HCT116 (cell line): ENCODE data around the gene ZNF320. TPM values are rescaled to one million over a fixed set of nuclear protein-coding genes. Genes with fewer than 3 reads are reported as not detected.

ENCODE experiments used
- ATAC-seq: fragments of 200-7000 bp; cut with Tn5 transposase; 2 replicates; pipeline ENCODE4 v1.9.1; 2020; ENCODE audit warnings: mild to moderate bottlenecking, moderate library complexity
- Bru-seq: library from RNA; stranded (reverse); fragments of 400-500 nt; gene quantifications from one replicate; lab custom pipeline; 2021; lab: Mats Ljungman, UMichigan
- BruChase-seq, 2 experiments: library from RNA; stranded (reverse); fragments of 400-500 nt; gene quantifications; one replicate each; lab custom pipeline; 2021; lab: Mats Ljungman, UMichigan
- BruUV-seq: library from RNA; stranded (reverse); fragments of 400-500 nt; replicated peaks from 2 replicates; lab custom pipeline; 2021; lab: Mats Ljungman, UMichigan
- CTCF ChIA-PET: fragments of 300-600 bp; sonication (Branson Sonifier 250); formaldehyde crosslinking; loops from one replicate; lab custom pipeline; 2021; ENCODE audit warnings: antibody characterized with exemption; lab: Charles Lee
- POLR2A ChIA-PET: fragments of 300-600, 350-600 bp; sonication (Branson Sonifier 250); formaldehyde crosslinking; loops from one replicate; lab custom pipeline; 2021; ENCODE audit warnings: antibody characterized with exemption; lab: Charles Lee
- RAD21 ChIA-PET, 2 experiments: fragments of 300-600 bp; sonication (Branson Sonifier 250); formaldehyde crosslinking; loops; one replicate each; lab custom pipeline; 2023; ENCODE audit warnings: low total read pairs in 2 of 2; ENCODE audit not compliant: uncharacterized antibody in 2 of 2, unreplicated experiment in 2 of 2, low non-redundant PET in 1 of 2; lab: Charles Lee
- DNase-seq: peaks from one replicate; pipeline ENCODE4 v3.0.0-alpha.2; 2010; ENCODE audit warnings: low read depth, low spot score
- H2AFZ ChIP-seq: fragments of 200-600 bp; shearing (Covaris generic), sonication (generic); 2 replicates; pipeline ENCODE4 v1.6.1; 2017; ENCODE audit warnings: low read depth, mixed run types, mixed read lengths, antibody characterized with exemption, low read length; ENCODE audit not compliant: poor library complexity, severe bottlenecking
- H3K27ac ChIP-seq: 2 replicates; pipeline ENCODE4 v1.5.1; 2012; ENCODE audit warnings: low read depth, low read length
- H3K27me3 ChIP-seq: fragments of 200-600 bp; sonication (generic); 2 replicates; pipeline ENCODE4 v1.6.1; 2016; ENCODE audit warnings: mixed run types, low read length, mixed read lengths; ENCODE audit not compliant: insufficient read depth
- H3K36me3 ChIP-seq, 2 experiments: fragments of 200-500 bp in 1 of 2; fragments of 200-600 bp in 1 of 2; sonication (Bioruptor generic) in 1 of 2; sonication (generic) in 1 of 2; 2 replicates each; pipeline versions ENCODE4 v1.5.1 to v1.6.1; 2014 to 2016; ENCODE audit warnings: low read length in 2 of 2, inconsistent platforms in 1 of 2, mixed read lengths in 1 of 2, mixed run types in 1 of 2; ENCODE audit not compliant: insufficient read depth in 2 of 2, control insufficient read depth in 1 of 2
- H3K4me1 ChIP-seq, 2 experiments: fragments of 200-600 bp in 1 of 2; sonication (generic) in 1 of 2; 2 replicates each; pipeline versions ENCODE4 v1.5.1 to v1.6.1; 2012 to 2017; ENCODE audit warnings: low read length in 2 of 2, inconsistent platforms in 1 of 2, mild to moderate bottlenecking in 1 of 2, mixed read lengths in 1 of 2, mixed run types in 1 of 2, moderate library complexity in 1 of 2; ENCODE audit not compliant: insufficient read depth in 2 of 2, control insufficient read depth in 1 of 2
- H3K4me2 ChIP-seq: fragments of 200-600 bp; sonication (generic); 2 replicates; pipeline ENCODE4 v1.6.1; 2017; ENCODE audit warnings: mixed run types, low read length, mixed read lengths
- H3K4me3 ChIP-seq, 2 experiments: fragments of 200-600 bp in 1 of 2; sonication (generic) in 1 of 2; replicated peaks in 1 of 2; 2 replicates each; pipeline ENCODE4 v1.5.1; 2011 to 2016; ENCODE audit warnings: low read length in 2 of 2, control low read depth in 1 of 2, low read depth in 1 of 2, mild to moderate bottlenecking in 1 of 2, mixed read lengths in 1 of 2, mixed run types in 1 of 2
- H3K79me2 ChIP-seq: fragments of 200-600 bp; sonication (generic); 2 replicates; pipeline ENCODE4 v1.6.1; 2017; ENCODE audit warnings: mild to moderate bottlenecking, mixed run types, low read length, moderate library complexity, mixed read lengths; ENCODE audit not compliant: insufficient read depth
- H3K9ac ChIP-seq: fragments of 200-600 bp; sonication (generic); 2 replicates; pipeline ENCODE4 v1.6.1; 2016; ENCODE audit warnings: low read length, mixed read lengths
- H3K9me2 ChIP-seq: fragments of 200-600 bp; sonication (generic), shearing (Covaris generic); 2 replicates; pipeline ENCODE4 v1.6.1; 2017; ENCODE audit warnings: mixed run types, mild to moderate bottlenecking, moderate library complexity; ENCODE audit not compliant: insufficient read depth
- H3K9me3 ChIP-seq, 2 experiments: fragments of 200-500 bp in 1 of 2; fragments of 200-600 bp in 1 of 2; sonication (Bioruptor generic) in 1 of 2; sonication (generic) in 1 of 2; 2 replicates each; pipeline ENCODE4 v1.6.1; 2014 to 2017; ENCODE audit warnings: low read length in 2 of 2, mixed read lengths in 2 of 2, inconsistent platforms in 1 of 2, low read depth in 1 of 2, mild to moderate bottlenecking in 1 of 2, mixed run types in 1 of 2, moderate library complexity in 1 of 2; ENCODE audit not compliant: control insufficient read depth in 1 of 2, insufficient read depth in 1 of 2
- H4K20me1 ChIP-seq: fragments of 200-600 bp; sonication (generic), shearing (Covaris generic); 2 replicates; pipeline ENCODE4 v1.6.1; 2017; ENCODE audit warnings: mixed run types, mild to moderate bottlenecking, moderate library complexity; ENCODE audit not compliant: insufficient read depth
- ATF3 ChIP-seq: IDR thresholded peaks from 2 replicates; pipeline ENCODE4 v1.6.1; 2012
- CEBPB ChIP-seq: IDR thresholded peaks from 2 replicates; pipeline ENCODE4 v1.6.1; 2012; ENCODE audit warnings: low read depth
- ELF1 ChIP-seq: IDR thresholded peaks from 2 replicates; pipeline ENCODE4 v1.6.1; 2012; ENCODE audit warnings: low read depth, borderline replicate concordance
- POLR2A ChIP-seq: IDR thresholded peaks from 2 replicates; pipeline ENCODE4 v1.7.0; 2011; ENCODE audit warnings: borderline replicate concordance; ENCODE audit not compliant: insufficient read depth, insufficient read length; ENCODE audit errors: extremely low read depth
- POLR2AphosphoS5 ChIP-seq: IDR thresholded peaks from 2 replicates; pipeline ENCODE4 v1.6.1; 2011; ENCODE audit warnings: mild to moderate bottlenecking, low read depth, low read length, moderate library complexity
- RAD21 ChIP-seq: IDR thresholded peaks from 2 replicates; pipeline ENCODE4 v1.6.1; 2012; ENCODE audit warnings: low read depth, mild to moderate bottlenecking
- SIN3A ChIP-seq: IDR thresholded peaks from 2 replicates; pipeline ENCODE4 v1.6.1; 2012; ENCODE audit warnings: low read depth
- SP1 ChIP-seq: IDR thresholded peaks from 2 replicates; pipeline ENCODE4 v1.6.1; 2012; ENCODE audit warnings: low read depth
- ZFX ChIP-seq: fragments of 450-650 bp; IDR thresholded peaks from 2 replicates; pipeline ENCODE4 v1.6.1; 2017
- intact Hi-C: fragments of 100-400 bp; cut with micrococcal nuclease; formaldehyde crosslinking; loops from 2 replicates; pipeline ENCODE4 v1.10.0; 2022
- long read RNA-seq: library from polyadenylated mRNA; unstranded; transcript quantifications from one replicate; pipeline ENCODE4 v2.0.0, GENCODE V29; 2021; ENCODE audit not compliant: unreplicated experiment
- polyA plus RNA-seq: library from polyadenylated mRNA; unstranded; fragments of >200 nt; gene quantifications from 2 replicates; pipeline ENCODE4 v1.2.1, GENCODE V29; 2012; ENCODE audit warnings: missing spikeins
- total RNA-seq: library from RNA; stranded (reverse); gene quantifications from one replicate; pipeline ENCODE4 v1.2.1, GENCODE V29; 2021; ENCODE audit not compliant: unreplicated experiment
- TF ChIP-seq, protein P1 (sequence below): IDR thresholded peaks from 2 replicates; pipeline ENCODE4 v1.6.1; 2012

The ZNF320 gene
- 9.2 TPM for total RNA-seq
- 2.5 and 4.2 TPM in 2 replicates for polyA plus RNA-seq
- Bru-seq, nascent RNA = percentile 89 among the genes with signal in this experiment
- percentile 86 among the genes with signal in this experiment for BruChase-seq, experiment 1, labeled RNA remaining after a 6-hour chase
- percentile 95 among the genes with signal in this experiment for BruChase-seq, experiment 2, labeled RNA remaining after a 2-hour chase
- long read RNA-seq, partial matches to known transcripts = 1 of 9 reads
- long read RNA-seq, other reads (novel, unspliced or antisense) = 7 of 9 reads

DNA sequence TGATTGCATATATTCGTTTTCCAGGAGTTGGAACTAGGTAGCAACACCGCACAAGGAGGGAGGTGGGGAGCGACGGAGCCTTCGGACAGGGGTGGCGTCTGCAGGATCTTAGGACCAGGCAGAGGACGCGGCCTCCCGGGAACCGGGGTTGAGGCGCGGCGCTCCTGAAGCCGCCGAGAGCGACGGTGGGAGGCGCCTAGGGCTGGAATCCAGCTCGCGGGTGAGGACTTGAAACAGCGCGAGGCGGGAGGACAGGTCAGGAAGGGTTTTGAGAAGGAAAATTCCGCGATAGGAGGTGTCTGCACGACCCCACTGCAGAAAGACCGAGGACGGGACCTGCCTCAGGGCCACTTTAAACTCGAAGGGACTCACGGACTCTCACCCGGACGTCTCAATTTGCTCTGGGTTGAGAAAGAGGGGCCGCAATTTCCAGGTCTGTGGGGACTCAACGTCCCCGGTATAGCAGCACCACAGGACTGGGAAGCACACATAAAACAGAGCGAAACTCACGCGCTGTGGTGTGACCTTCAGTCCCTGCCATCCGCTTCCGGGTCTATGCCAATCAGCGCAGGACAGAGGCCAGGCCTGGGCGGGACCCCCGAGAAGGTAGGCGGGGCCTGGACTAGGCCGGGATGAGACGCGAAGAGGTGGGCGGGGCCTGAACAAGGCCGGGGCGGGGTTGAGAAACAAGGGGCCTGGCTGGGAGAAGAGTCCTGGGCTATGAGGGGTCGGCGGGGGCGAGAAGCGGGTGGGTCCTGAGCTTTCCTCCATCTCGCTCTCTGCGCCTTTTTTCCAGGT, at the start of gene ZNF320:
TSS of gene ZNF320 (minus strand) at position 498 of the 798 bp plus-strand sequence. CDS start 7,380 bp downstream, outside the sequence.
- H3K4me2 ChIP-seq = peak within 1 kb of the TSS; percentile 90
- H3K27ac ChIP-seq = peak within 1 kb of the TSS; percentile 94
- CTCF ChIA-PET = no interaction called here
- H3K9ac ChIP-seq = peak within 1 kb of the TSS; percentile 85
- POLR2A ChIA-PET = no interaction called here
- peak within 1 kb of the TSS; percentile 56 for H2AFZ ChIP-seq
- peak within 1 kb of the TSS; percentile 80 to 88 for H3K4me3 ChIP-seq
- intact Hi-C loops = loop anchor here (5.0 kb wide), 1 partner anchor 45 kb away; no protein-coding TSS in a partner anchor
- H3K9me2 ChIP-seq = no peaks in the 10 kb centered on the region
- peaks cover 42% of the 10 kb centered on the region for H3K79me2 ChIP-seq
- H3K9me3 ChIP-seq = no peaks in the 10 kb centered on the region; a peak in 1 of 4 replicates
- DNase-seq (peak; percentile 85), ATAC-seq (peak; percentile 99)
- TSS peak; percentile 81 for BruUV-seq
- RAD21 ChIA-PET = no interaction called here
- H3K27me3 ChIP-seq = no peaks in the 10 kb centered on the region
- H4K20me1 ChIP-seq = no peaks in the 10 kb centered on the region
- H3K36me3 ChIP-seq = peaks cover 0 to 8% of the 10 kb centered on the region in 2 experiments; a peak in 3 of 4 replicates
- H3K4me1 ChIP-seq = peaks cover 0 to 11% of the 10 kb centered on the region in 2 experiments; a peak in 1 of 4 replicates
- TF ChIP-seq CEBPB = no peak
- no peak for TF ChIP-seq ATF3
- TF ChIP-seq, protein P1, sequence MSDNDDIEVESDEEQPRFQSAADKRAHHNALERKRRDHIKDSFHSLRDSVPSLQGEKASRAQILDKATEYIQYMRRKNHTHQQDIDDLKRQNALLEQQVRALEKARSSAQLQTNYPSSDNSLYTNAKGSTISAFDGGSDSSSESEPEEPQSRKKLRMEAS = peak; percentile 46; the same call in 1 of the 2 replicates
- TF ChIP-seq RAD21 = no peak
- 0 out of 2 replicates have a peak, but pooled peaks have one; percentile 15 for TF ChIP-seq ZFX
- TF ChIP-seq SP1 = peak; percentile 34; the same call in 1 of the 2 replicates
- TF ChIP-seq ELF1 = peak; percentile 64
- peak; percentile 86 for TF ChIP-seq POLR2AphosphoS5
- peak; percentile 38 for TF ChIP-seq POLR2A
- no peak for TF ChIP-seq SIN3A
